HG03439 (cell line): ENCODE data around the gene MAGEA1.
"Not testable (repeated sequence)": the region's sequence is repeated elsewhere in the genome, so short reads cannot be mapped to it uniquely, and the experiment has no call there.

Experiments
- ATAC-seq: cut with Tn5 transposase; IDR thresholded peaks from one replicate; pipeline ENCODE4 v1.9.1; 2021; ENCODE audit warnings: mild to moderate bottlenecking, moderate library complexity; ENCODE audit not compliant: unreplicated experiment

MAGEA1 gene, protein sequence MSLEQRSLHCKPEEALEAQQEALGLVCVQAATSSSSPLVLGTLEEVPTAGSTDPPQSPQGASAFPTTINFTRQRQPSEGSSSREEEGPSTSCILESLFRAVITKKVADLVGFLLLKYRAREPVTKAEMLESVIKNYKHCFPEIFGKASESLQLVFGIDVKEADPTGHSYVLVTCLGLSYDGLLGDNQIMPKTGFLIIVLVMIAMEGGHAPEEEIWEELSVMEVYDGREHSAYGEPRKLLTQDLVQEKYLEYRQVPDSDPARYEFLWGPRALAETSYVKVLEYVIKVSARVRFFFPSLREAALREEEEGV

DNA sequence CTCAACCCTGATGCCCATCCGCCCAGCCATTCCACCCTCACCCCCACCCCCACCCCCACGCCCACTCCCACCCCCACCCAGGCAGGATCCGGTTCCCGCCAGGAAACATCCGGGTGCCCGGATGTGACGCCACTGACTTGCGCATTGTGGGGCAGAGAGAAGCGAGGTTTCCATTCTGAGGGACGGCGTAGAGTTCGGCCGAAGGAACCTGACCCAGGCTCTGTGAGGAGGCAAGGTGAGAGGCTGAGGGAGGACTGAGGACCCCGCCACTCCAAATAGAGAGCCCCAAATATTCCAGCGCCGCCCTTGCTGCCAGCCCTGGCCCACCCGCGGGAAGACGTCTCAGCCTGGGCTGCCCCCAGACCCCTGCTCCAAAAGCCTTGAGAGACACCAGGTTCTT is at the start of gene MAGEA1:
TSS of gene MAGEA1 (plus strand) at position 154 of the 400 bp plus-strand sequence. CDS start 3,106 bp downstream, outside the sequence.
- no peak for ATAC-seq

DNA sequence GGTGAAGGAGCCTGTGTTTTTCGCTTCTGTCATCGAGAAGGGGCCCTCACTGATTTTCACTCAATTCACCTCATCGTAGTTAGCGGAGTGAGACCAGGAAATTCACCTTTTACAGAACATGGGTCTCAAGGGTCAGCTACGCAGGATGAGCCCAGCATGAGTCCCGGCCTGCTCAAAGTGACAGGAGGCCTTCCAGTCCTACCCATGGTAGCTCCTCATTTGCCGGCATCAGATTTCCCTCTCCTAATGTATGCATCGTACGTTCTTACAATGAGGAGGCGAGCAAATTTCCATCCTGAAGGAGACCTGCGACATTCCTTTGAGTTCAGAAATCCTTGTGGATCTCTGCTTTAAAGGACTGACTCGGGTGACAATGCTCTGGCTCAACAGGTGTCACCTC is 46.2 kb upstream of the MAGEA1 start:
- ATAC-seq: not testable (repeated sequence)

DNA sequence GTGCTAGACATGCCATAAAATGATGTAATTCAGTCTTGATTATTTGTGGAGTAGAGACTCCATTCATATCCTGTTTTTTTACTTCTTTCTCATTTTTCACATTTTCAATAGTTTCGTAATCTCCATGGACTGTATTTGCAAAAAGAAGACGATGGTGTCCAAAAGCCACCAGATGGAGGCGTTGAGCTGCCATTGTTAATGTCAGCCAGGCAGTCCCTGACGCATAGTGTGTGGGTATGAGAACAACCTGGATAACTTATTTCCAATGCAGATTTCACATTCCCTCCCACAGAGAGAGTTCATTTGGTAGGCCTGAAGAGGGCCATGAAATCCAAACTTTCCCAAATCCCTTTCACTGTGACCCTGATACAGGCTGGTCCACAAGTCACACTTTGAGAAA is 40.0 kb upstream of the MAGEA1 start:
- not testable (repeated sequence) for ATAC-seq

DNA sequence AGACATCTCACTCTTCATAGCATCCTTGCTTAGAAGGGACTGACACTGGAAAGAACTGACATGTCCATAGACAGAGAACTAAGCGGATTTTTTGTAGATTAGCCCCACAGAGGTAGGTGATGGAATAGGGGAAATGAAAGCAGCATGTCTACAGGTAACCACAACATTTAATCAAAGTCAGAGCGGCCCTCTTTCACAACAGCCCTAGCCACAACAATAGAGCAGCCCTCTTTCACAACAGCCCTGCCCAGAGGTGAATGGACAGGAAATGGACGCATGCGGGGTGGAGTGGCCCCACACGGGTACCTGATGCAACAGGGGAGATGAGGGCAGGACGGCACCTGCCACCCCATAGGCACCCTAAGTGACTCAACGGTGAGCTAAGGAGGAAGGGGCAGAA is 32.8 kb upstream of the MAGEA1 start:
- not testable (repeated sequence) for ATAC-seq

DNA sequence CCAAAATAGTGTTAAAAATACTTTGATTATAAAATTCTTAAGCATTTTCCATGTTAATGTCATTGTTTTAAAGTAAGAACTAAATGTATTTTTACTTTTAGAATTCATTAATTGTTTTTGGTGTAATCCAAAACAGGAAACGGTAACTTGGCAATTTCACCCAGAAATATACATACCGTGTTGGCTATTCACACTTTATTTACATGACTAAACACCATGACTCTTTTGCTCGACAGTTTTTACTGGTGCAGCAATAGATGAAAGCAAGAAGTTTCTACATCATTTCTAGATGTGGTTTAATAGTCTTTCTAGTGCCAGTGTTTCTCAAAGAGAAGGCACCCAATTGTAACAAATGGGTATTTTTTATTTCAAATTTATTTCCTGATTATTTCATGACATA is 25.6 kb upstream of the MAGEA1 start:
- ATAC-seq: no peak

DNA sequence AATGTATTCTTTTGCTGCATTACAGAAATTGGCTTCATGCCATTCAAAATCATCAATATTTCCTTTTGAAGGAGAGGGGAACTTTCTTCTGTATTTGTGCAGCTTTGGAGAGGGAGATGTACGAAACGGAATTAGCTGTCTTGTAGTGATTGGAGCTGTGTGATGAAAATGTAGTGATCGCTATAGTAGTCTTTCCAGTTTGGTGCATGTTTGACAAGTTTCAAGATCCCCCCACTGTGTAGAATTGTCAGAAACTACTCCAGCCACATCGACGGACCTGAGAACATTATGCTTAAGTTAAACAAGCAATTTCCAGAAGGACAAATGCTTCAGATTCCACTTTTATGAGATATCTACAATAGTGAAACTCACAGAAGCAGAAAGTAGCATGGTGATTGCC is 21.6 kb upstream of the MAGEA1 start:
- ATAC-seq: no peak

DNA sequence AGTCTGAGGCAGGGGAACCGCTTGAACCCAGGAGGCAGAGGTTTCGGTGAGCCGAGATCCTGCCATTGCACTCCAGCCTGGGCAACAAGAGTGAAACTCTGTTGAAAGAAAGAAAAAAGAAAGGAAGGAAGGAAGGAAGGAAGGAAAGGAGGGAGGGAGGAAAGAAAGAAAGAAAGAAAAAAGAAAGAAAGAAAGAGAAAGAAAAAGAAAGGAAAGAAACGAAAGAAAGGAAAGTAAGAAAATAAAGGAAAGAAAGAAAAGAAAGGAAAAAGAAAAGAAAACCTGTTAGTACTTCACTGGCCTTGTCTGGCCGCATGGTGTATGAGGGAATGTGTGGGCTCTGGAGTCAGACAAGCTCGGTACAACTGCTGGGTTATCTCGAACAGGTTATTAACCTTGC is 20.8 kb upstream of the MAGEA1 start:
- ATAC-seq: no peak

DNA sequence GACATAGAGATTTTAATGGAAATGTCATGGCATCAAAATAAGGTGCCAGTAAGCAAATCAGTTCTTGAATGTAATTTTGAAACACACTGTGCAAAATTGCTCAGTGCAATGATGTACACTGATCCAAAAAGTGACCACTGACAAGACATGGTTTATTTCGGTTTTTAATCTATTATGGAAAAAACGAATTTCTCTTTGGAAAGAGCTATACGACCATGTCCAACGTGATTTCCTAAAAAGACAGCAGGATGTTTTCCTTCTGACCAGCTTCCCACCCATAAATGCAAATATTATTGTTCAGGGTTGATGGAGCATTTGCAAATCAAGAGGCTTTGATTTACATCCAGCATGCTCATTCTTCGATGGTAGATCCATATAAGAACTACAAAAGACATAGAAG is 17.1 kb upstream of the MAGEA1 start:
- ATAC-seq: no peak

DNA sequence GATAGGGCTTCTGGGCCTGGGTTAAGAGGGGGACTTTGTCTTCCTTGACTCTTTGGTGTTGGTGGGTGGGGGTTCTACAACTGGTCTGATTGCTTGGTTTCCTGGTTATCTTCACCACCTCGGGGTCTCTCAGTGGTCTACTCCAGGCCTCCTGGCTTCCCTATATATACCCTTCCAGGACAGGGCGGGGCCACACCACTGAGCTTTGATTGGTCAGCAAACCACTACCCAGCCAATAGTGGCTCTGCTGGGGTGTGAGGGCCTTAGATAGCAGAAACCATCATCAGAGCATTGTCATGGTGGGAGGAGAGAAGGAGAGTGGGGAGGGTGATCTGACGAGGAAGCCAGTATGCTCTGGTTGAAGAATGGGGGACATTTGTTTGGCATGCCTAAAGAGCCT is 14.4 kb upstream of the MAGEA1 start:
- ATAC-seq: no peak

DNA sequence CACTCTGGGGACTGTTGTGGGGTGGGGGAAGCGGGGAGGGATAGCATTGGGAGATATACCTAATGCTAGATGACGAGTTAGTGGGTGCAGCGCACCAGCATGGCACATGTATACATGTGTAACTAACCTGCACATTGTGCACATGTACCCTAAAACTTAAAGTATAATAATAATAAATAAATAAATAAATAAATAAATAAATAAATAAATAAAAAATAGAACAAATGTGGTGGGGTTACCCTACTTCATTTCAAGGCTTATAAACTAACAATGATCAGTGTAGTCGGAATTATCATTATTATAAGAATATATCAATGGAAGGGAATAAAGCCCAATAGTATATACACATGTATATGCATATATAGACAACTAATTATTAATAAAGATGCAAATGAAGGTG is 10.7 kb upstream of the MAGEA1 start:
- not testable (repeated sequence) for ATAC-seq

DNA sequence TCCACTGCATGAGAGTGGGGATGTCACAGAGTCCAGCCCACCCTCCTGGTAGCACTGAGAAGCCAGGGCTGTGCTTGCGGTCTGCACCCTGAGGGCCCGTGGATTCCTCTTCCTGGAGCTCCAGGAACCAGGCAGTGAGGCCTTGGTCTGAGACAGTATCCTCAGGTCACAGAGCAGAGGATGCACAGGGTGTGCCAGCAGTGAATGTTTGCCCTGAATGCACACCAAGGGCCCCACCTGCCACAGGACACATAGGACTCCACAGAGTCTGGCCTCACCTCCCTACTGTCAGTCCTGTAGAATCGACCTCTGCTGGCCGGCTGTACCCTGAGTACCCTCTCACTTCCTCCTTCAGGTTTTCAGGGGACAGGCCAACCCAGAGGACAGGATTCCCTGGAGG is 2.7 kb downstream of the MAGEA1 start:
- ATAC-seq: no peak

DNA sequence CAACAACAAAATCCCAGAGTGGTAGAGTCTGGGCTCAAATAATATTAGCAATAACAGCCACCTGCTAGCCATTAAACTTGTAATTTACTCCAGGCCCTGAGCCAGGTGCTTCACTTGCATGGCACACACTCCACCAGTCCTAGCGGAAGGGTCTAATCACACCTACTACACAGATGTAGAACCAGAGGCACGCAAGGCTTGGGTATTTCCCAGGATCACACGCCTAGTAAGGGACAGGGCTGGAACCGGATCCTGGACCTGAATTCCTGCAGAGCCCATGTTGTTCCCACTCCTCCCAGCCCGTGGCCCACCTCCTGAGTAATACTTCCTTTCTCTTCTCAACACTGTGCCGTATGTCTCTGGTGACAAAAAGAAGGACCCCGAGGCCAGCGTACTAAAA is 5.7 kb downstream of the MAGEA1 start:
- no peak for ATAC-seq

DNA sequence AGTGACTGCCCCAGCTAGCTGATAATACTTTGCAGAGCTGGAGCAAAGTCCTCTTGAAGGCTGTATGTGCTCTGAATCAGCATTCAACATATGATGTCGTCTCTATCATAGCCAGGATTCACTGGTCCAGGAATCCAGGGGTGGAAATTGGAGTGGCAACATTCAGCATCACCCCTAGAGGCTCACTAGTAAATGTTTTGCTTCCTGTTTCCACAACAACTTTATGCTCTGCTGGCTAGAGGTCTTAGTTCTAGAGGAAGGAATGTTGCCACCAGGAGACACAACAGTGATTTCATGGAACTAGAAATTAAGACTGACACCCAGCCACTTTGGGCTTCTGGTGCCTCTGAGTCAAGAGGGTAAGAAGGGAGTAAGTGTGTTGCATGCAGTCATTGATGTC is 11.3 kb downstream of the MAGEA1 start:
- no peak for ATAC-seq

DNA sequence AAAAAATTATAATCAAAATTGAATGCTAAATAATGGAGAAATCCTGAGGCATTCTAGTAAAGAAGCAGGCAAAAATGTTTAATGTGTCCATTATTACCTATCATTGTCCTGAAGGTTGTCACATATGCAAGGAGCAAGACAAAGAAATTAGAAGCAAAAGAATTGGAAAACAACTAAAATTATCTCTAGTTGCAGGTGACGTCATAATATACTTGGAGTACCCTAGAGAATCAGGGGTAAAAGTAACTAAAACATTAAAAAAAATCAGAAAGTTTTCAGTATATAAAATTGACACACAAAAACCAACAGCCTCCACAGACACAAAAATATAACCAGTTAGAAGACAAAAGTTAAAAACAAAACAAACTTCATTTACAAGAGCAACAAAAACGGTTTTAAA is 21.4 kb downstream of the MAGEA1 start:
- no peak for ATAC-seq

DNA sequence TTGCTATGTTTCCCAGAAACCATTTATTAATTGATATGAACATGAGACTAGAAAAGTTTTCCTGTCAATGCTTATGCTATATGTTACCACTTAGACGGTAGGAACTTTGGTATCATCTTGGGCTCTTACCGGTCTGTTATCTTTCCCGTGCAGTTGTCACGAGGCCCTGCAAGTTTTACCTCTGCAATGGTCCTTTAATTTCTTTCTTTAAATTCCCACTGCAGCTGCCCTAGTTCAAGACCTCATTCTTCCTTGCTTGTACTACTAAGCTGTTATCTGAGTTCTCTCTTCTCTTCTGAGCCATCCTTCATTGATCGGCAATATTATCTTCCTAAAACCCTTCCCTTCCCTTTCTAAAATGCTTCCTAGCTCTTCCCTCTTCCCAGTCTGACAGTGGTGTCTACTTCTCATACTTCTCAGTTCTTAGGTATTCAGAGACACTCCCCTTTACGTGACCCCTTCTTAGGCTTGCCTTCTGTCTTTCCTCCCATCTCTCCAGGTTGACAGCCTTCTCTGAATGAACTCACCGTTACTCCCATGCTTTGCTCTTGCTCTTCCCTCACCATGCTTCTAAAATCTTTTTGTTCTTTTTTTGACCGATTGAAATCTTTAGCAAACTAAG is 27.5 kb downstream of the MAGEA1 start:
- ATAC-seq: no peak

DNA sequence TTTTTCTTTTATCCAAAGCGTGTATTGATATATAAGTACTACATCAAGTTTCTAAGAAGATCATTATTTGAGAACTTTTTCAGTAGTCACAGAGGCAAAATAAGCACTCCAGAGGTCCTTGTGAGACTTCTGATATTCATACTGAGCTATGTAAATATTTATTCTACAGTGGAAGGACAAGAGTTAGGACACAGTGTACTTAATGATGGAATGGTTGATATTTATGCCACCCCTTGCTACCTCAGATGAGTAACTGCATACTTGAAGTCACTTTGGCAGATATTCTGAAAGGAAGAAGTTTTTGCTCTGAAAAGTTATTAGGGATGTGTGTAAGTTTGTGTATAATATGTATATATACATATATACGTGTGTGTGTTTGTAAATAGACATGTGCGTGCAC is 30.3 kb downstream of the MAGEA1 start:
- no peak for ATAC-seq

DNA sequence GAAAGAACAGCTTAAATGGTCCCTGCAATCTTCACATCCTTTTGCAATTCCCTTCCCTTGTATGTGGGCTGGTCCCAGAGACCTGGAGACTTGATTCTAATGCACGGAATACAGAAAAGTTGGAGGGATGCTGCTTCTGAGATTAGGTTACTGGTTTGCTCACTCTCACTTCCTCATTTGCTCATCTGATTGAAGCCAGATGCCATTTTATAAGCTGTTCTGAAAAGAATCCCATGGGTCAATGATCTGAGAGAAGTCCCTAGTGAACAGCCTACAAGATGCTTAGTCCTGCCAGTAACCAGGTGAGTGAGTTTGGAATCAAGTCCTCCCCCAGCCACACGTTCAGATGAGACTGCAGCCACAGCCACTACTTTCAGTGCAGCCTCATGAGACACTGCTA is 35.9 kb downstream of the MAGEA1 start:
- no peak for ATAC-seq

DNA sequence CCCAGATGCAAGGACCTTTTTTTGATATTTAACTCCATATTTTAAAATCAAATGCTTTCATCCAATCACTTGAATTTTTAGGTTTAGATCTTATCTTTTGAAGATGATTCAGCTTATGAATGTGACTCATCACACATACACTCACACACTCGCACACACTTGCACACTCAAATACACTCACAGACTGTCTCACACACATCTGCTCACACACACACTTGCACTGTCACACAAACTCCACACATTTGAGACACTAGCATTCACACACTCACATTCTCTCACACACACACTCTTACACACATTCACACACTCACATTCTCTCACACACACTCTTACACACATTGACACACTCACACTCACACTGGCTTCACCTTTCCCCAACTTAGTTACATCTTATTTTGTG is 37.8 kb downstream of the MAGEA1 start:
- ATAC-seq: no peak

DNA sequence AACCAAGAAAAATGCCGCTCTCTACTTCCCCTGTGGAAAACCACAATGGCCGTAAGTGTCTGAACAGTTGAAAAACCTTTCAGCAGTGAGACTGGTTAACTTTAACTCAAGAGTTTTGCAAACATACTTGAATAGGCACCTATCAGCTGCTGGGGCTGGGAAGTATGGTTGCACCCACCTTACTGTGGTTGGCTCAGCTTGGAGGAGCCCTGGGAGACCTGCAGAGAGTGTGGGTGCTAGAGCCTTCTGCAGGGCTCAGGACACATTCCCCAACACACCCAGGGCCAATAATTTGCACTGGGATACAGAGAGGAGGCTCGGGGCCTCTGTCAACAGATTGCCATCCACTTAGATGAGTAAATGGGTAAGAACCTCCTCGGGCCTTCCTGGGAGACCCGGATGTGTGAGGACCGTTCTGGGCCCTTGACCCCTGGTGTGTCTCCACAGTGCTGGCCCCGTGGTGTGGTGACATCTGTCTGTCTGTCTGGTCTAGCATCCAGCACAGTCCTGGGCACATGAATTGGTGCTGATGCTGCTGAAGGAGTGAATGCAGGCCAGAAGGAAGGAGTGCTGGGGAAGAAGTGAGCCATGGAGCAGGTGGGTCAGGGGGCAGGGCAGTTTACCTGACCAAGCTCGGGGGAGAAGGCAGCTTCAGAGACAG is 46.5 kb downstream of the MAGEA1 start:
- ATAC-seq: no peak

DNA sequence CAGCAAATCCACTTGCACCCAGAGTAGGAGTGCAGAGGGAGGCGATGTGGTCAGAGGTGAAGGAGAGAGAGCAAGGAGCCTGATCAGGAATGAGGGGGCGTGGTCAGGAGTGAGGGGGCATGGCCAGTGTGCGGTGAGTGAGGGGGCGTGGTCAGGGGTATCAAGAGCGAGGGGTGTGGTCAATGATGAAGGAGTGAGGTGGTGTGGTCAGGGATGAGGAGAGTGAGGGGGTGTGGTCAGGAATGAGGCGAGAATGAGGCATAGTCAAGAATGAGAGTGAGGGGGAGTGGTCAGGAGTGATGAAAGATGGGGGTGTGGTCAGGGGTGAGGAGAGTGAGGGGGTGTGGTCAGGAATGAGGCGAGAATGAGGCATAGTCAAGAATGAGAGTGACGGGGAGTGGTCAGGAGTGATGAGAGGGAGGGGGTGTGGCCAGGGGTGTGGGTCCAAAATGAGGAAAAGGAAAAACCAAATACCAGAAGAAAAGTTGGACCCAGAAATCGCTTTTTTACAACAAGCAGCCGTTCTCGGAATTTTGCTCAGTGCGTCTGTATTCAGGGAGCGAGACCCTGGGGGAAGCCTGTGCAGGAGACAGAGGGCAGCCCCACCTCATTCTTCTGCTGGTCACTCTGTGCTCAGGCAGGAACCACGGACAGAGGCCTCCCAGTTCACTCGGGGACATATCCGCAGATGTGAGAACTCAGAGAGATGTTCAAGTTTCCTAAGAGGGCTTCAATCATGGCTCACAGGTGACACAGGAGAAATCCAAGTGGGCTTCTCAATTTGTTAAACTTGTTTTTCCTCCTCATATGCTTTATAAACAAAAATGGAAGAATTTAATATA is 47.5 kb downstream of the MAGEA1 start:
- ATAC-seq: no peak
